ENCODE data around the gene HSF2BP.
"Not testable (repeated sequence)": the region's sequence is repeated elsewhere in the genome, so short reads cannot be mapped to it uniquely, and the experiment has no call there.

Gene HSF2BP

DNA sequence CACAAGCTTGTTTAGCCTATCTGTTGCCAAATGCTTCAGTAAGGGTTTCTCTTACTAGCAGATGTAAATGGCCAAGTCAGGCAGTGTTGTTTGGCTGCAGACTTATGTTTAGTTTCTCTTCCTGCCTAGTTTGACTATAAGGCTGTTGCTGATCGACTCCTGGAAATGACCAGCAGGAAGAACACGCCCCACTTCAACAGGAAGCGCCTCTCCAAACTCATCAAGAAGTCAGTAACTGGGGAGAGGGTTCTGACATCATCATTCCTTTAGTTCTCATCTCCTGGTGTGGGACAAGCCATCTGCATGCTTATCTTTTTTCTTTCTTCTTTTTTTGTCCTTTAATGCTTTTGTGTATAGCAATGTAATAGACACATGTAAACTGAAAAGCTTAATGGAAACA is 25.1 kb upstream of the HSF2BP start:
- no peak overlapping the region for H3K4me3 ChIP-seq (ENCODE audit: low read depth in 1 of 2, low read length in 2 of 2)
- no peak overlapping the region for H3K27ac ChIP-seq (ENCODE audit: low read length)
- H3K36me3 ChIP-seq (ENCODE audit: control insufficient read depth in 1 of 2, insufficient read depth in 2 of 2, low read length in 2 of 2), result peaks cover 53 to 76% of the 10 kb centered on the region in 2 donors
- H3K4me1 ChIP-seq (ENCODE audit: control insufficient read depth in 1 of 2, insufficient read depth in 2 of 2, low read length in 2 of 2), result no peaks in the 10 kb centered on the region
- H3K27me3 ChIP-seq (ENCODE audit: low read depth, low read length), result no peaks in the 10 kb centered on the region
- H3K9me3 ChIP-seq (ENCODE audit: control insufficient read depth in 1 of 2, low read length in 2 of 2), result no peaks in the 10 kb centered on the region

GRCh38 chr21:43681650-43682049 is 22.4 kb upstream of the HSF2BP start:
- Histone ChIP-seq H3K4me1 (ENCODE audit: control insufficient read depth in 1 of 2, insufficient read depth in 2 of 2, low read length in 2 of 2) (no peaks in the 10 kb centered on the region), H3K36me3 (ENCODE audit: control insufficient read depth in 1 of 2, insufficient read depth in 2 of 2, low read length in 2 of 2) (peaks cover 46 to 60% of the 10 kb centered on the region in 2 donors), H3K4me3 (ENCODE audit: low read depth in 1 of 2, low read length in 2 of 2) (no peak overlapping the region), H3K27me3 (ENCODE audit: low read depth, low read length) (no peaks in the 10 kb centered on the region), H3K9me3 (ENCODE audit: control insufficient read depth in 1 of 2, low read length in 2 of 2) (no peaks in the 10 kb centered on the region), H3K27ac (ENCODE audit: low read length) (no peak overlapping the region)

DNA sequence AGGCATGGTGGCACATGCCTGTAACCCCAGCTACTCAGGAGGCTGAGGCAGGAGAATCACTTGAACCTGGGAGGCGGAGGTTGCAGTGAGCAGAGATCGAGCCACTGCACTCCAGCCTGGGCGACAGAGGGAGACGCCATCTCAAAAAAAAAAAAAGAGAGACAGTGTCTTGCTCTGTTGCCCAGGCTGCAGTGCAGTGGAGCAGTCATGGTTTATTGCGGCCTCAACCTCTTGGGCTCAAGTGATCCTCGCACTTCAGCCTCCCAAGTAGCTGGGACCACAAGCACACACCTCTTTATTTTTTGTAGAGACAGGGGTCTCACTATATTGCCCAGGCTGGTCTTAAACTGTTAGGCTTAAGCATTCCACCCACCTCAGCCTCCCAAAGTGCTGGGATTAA is 21.1 kb upstream of the HSF2BP start:
- H3K36me3 ChIP-seq (ENCODE audit: control insufficient read depth in 1 of 2, insufficient read depth in 2 of 2, low read length in 2 of 2), result peaks cover 44 to 58% of the 10 kb centered on the region in 2 donors
- not testable (repeated sequence) for H3K4me1 ChIP-seq (ENCODE audit: control insufficient read depth in 1 of 2, insufficient read depth in 2 of 2, low read length in 2 of 2); H3K4me3 ChIP-seq (ENCODE audit: low read depth in 1 of 2, low read length in 2 of 2); H3K9me3 ChIP-seq (ENCODE audit: control insufficient read depth in 1 of 2, low read length in 2 of 2); H3K27me3 ChIP-seq (ENCODE audit: low read depth, low read length); H3K27ac ChIP-seq (ENCODE audit: low read length)

DNA sequence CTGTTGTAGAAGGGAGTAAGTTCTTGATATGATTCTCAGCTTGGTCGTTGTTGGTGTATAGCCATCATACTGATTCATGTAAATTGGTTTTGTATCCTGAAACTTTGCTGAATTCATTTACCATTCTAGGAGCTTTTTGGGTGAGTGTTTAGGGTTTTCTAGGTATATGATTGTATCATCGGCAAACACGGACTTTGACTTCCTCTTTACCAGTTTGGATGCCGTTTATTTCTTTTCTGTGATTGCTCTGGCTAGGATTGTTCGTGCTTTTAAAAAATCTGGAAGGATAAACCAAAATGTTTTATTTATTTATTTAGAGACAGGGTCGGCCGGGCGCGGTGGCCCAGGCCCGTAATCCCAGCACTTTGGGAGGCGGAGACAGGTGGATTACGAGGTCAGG is 20.7 kb upstream of the HSF2BP start:
- H3K9me3 ChIP-seq (ENCODE audit: control insufficient read depth in 1 of 2, low read length in 2 of 2), result no peaks in the 10 kb centered on the region
- H3K36me3 ChIP-seq (ENCODE audit: control insufficient read depth in 1 of 2, insufficient read depth in 2 of 2, low read length in 2 of 2), result peaks cover 44 to 58% of the 10 kb centered on the region in 2 donors
- no peak overlapping the region for H3K4me3 ChIP-seq (ENCODE audit: low read depth in 1 of 2, low read length in 2 of 2)
- H3K4me1 ChIP-seq (ENCODE audit: control insufficient read depth in 1 of 2, insufficient read depth in 2 of 2, low read length in 2 of 2), result no peaks in the 10 kb centered on the region
- H3K27me3 ChIP-seq (ENCODE audit: low read depth, low read length), result no peaks in the 10 kb centered on the region
- H3K27ac ChIP-seq (ENCODE audit: low read length), result no peak overlapping the region

- H3K27me3 ChIP-seq (ENCODE audit: low read depth, low read length), result no peaks in the 10 kb centered on the region
- no peaks in the 10 kb centered on the region for H3K9me3 ChIP-seq (ENCODE audit: control insufficient read depth in 1 of 2, low read length in 2 of 2)
- no peaks in the 10 kb centered on the region for H3K4me1 ChIP-seq (ENCODE audit: control insufficient read depth in 1 of 2, insufficient read depth in 2 of 2, low read length in 2 of 2)
- H3K36me3 ChIP-seq (ENCODE audit: control insufficient read depth in 1 of 2, insufficient read depth in 2 of 2, low read length in 2 of 2), result peaks cover 33 to 50% of the 10 kb centered on the region in 2 donors
- no peak overlapping the region for H3K4me3 ChIP-seq (ENCODE audit: low read depth in 1 of 2, low read length in 2 of 2)
- H3K27ac ChIP-seq (ENCODE audit: low read length), result no peak overlapping the region
Measured at GRCh38 chr21:43676391-43676790, 17.1 kb upstream of the HSF2BP start.

DNA sequence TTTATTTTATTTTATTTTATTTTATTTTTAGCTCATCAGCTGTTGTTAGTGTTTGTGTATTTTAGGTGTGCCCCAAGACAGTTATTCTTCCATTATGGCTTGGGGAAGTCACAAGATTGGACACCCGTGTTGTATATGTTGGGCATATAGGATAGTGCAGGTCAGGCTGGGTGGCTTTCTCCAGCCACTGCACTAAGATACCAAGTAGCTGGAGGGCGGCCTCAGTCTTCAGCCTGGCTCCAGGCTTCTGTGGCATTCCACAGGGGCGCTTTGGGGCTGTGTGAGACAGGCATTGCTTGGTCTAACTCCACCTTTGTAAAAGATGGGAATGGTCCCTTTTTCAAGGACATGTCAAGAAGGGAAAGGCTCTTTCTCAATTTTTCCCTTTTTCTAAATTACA is 16.6 kb upstream of the HSF2BP start:
- H3K36me3 ChIP-seq (ENCODE audit: control insufficient read depth in 1 of 2, insufficient read depth in 2 of 2, low read length in 2 of 2), result peaks cover 37 to 56% of the 10 kb centered on the region in 2 donors
- no peaks in the 10 kb centered on the region for H3K27me3 ChIP-seq (ENCODE audit: low read depth, low read length)
- H3K4me3 ChIP-seq (ENCODE audit: low read depth in 1 of 2, low read length in 2 of 2), result no peak overlapping the region
- no peaks in the 10 kb centered on the region for H3K9me3 ChIP-seq (ENCODE audit: control insufficient read depth in 1 of 2, low read length in 2 of 2)
- H3K27ac ChIP-seq (ENCODE audit: low read length), result no peak overlapping the region
- H3K4me1 ChIP-seq (ENCODE audit: control insufficient read depth in 1 of 2, insufficient read depth in 2 of 2, low read length in 2 of 2), result no peaks in the 10 kb centered on the region

DNA sequence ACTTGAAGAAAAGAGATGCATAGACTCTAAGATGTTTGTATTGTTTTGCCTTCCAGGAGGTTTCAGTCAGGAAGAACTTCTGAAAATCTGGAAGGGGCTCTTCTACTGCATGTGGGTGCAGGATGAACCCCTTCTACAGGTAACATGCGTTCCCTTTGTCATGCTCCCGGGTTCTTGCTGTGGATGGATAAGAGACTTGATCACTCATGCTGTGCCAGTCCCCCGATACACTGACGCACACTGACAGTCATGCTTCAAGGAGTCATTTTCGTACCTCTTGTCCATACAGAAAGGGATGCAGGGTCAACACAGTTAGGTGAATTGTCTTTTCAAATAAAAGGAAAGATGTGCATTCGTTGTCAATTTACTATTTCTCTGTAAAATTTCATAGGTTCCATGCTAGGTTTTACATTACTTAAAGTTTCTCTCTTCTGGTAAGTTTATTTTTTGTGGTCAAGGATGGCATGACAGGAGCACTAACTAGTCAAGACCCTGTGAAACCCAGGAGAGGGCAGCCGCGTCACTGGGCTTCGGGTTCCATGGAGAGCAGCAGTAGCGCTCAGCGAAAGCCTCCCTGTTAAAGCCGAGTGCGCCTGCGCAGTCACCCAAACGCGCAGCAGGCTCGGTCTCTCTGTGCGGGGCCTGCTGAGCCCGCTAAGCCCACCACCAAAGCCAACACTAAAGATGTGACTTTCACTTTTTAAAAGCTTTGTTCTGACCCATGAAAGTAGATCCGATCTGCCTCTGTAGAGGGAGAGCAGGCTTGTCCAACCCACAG is 10.7 kb upstream of the HSF2BP start:
- Histone ChIP-seq H3K27ac (ENCODE audit: low read length) (no peak overlapping the region), H3K27me3 (ENCODE audit: low read depth, low read length) (no peaks in the 10 kb centered on the region), H3K36me3 (ENCODE audit: control insufficient read depth in 1 of 2, insufficient read depth in 2 of 2, low read length in 2 of 2) (peaks cover 26 to 53% of the 10 kb centered on the region in 2 donors), H3K4me3 (ENCODE audit: low read depth in 1 of 2, low read length in 2 of 2) (no peak overlapping the region), H3K9me3 (ENCODE audit: control insufficient read depth in 1 of 2, low read length in 2 of 2) (no peaks in the 10 kb centered on the region), H3K4me1 (ENCODE audit: control insufficient read depth in 1 of 2, insufficient read depth in 2 of 2, low read length in 2 of 2) (no peaks in the 10 kb centered on the region)

GRCh38 chr21:43667191-43667904 is 8.1 kb upstream of the HSF2BP start:
- Histone ChIP-seq H3K4me3 (ENCODE audit: low read depth in 1 of 2, low read length in 2 of 2) (no peak overlapping the region), H3K9me3 (ENCODE audit: control insufficient read depth in 1 of 2, low read length in 2 of 2) (no peaks in the 10 kb centered on the region), H3K36me3 (ENCODE audit: control insufficient read depth in 1 of 2, insufficient read depth in 2 of 2, low read length in 2 of 2) (peaks cover 18 to 47% of the 10 kb centered on the region in 2 donors), H3K4me1 (ENCODE audit: control insufficient read depth in 1 of 2, insufficient read depth in 2 of 2, low read length in 2 of 2) (no peaks in the 10 kb centered on the region), H3K27me3 (ENCODE audit: low read depth, low read length) (no peaks in the 10 kb centered on the region), H3K27ac (ENCODE audit: low read length) (no peak overlapping the region)

- Histone ChIP-seq H3K9me3 (ENCODE audit: control insufficient read depth in 1 of 2, low read length in 2 of 2) (no peaks in the 10 kb centered on the region), H3K4me1 (ENCODE audit: control insufficient read depth in 1 of 2, insufficient read depth in 2 of 2, low read length in 2 of 2) (peaks cover 0 to 3% of the 10 kb centered on the region in 2 donors), H3K36me3 (ENCODE audit: control insufficient read depth in 1 of 2, insufficient read depth in 2 of 2, low read length in 2 of 2) (peaks cover 9 to 33% of the 10 kb centered on the region in 2 donors), H3K27me3 (ENCODE audit: low read depth, low read length) (no peaks in the 10 kb centered on the region), H3K4me3 (ENCODE audit: low read depth in 1 of 2, low read length in 2 of 2) (no peak overlapping the region), H3K27ac (ENCODE audit: low read length) (no peak overlapping the region)
Measured at GRCh38 chr21:43665879-43666278, 6.6 kb upstream of the HSF2BP start.

- no peak overlapping the region for H3K27ac ChIP-seq (ENCODE audit: low read length)
- H3K4me1 ChIP-seq (ENCODE audit: control insufficient read depth in 1 of 2, insufficient read depth in 2 of 2, low read length in 2 of 2), result peaks cover 0 to 11% of the 10 kb centered on the region in 2 donors
- peaks cover 2 to 20% of the 10 kb centered on the region in 2 donors for H3K36me3 ChIP-seq (ENCODE audit: control insufficient read depth in 1 of 2, insufficient read depth in 2 of 2, low read length in 2 of 2)
- H3K9me3 ChIP-seq (ENCODE audit: control insufficient read depth in 1 of 2, low read length in 2 of 2), result no peaks in the 10 kb centered on the region
- no peak overlapping the region for H3K4me3 ChIP-seq (ENCODE audit: low read depth in 1 of 2, low read length in 2 of 2)
- H3K27me3 ChIP-seq (ENCODE audit: low read depth, low read length), result no peaks in the 10 kb centered on the region
Measured at GRCh38 chr21:43664358-43664757, 5.1 kb upstream of the HSF2BP start.

DNA sequence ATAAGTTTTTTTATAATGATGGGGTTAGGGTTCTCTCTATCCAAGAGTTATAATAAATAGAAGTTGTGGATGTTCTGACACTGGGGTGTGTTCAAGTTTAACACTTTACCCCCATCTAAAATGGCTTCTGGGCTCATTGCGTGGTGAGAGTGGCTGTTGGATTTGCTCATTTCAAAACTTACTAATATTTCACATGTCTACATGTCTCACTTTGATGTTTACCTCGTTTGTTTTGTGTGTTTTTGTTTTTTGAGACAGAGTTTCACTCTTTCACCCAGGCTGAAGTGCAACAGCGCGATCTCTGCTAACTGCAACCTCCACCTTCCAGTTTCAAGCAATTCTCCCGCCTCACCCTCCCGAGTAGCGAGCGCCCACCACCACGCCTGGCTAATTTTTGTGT is 3.7 kb upstream of the HSF2BP start:
- Histone ChIP-seq H3K4me1 (ENCODE audit: control insufficient read depth in 1 of 2, insufficient read depth in 2 of 2, low read length in 2 of 2) (peaks cover 0 to 18% of the 10 kb centered on the region in 2 donors), H3K36me3 (ENCODE audit: control insufficient read depth in 1 of 2, insufficient read depth in 2 of 2, low read length in 2 of 2) (peaks cover 2 to 20% of the 10 kb centered on the region in 2 donors), H3K27ac (ENCODE audit: low read length) (no peak overlapping the region), H3K4me3 (ENCODE audit: low read depth in 1 of 2, low read length in 2 of 2) (no peak overlapping the region), H3K27me3 (ENCODE audit: low read depth, low read length) (no peaks in the 10 kb centered on the region), H3K9me3 (ENCODE audit: control insufficient read depth in 1 of 2, low read length in 2 of 2) (no peaks in the 10 kb centered on the region)
